KMS-11 (cell line): ENCODE data around the gene DBF4B.

Experiments
- H2AFZ ChIP-seq: fragments of 200-600 bp; sonication (generic); 2 replicates; pipeline ENCODE4 v1.6.1; 2016; ENCODE audit warnings: antibody characterized with exemption, mixed run types, low read depth
- H3K27ac ChIP-seq: fragments of 200-600 bp; sonication (generic); 2 replicates; pipeline ENCODE4 v1.6.1; 2016; ENCODE audit warnings: mild to moderate bottlenecking, mixed run types
- H3K27me3 ChIP-seq: fragments of 200-600 bp; sonication (generic); 2 replicates; pipeline ENCODE4 v1.6.1; 2017; ENCODE audit warnings: mild to moderate bottlenecking, low read depth, mixed run types, moderate library complexity; ENCODE audit not compliant: insufficient read depth
- H3K36me3 ChIP-seq: fragments of 200-600 bp; sonication (generic); 2 replicates; pipeline ENCODE4 v1.6.1; 2017; ENCODE audit warnings: mild to moderate bottlenecking, mixed run types; ENCODE audit not compliant: insufficient read depth
- H3K4me1 ChIP-seq: fragments of 200-600 bp; sonication (generic); 2 replicates; pipeline ENCODE4 v1.6.1; 2016; ENCODE audit warnings: mild to moderate bottlenecking, low read depth, mixed run types; ENCODE audit not compliant: poor library complexity, severe bottlenecking
- H3K4me2 ChIP-seq: fragments of 200-600 bp; sonication (generic); 2 replicates; pipeline ENCODE4 v1.7.0; 2016; ENCODE audit warnings: mild to moderate bottlenecking, mixed run types
- H3K4me3 ChIP-seq: fragments of 200-600 bp; sonication (generic); IDR thresholded peaks from 2 replicates; pipeline ENCODE4 v1.6.1; 2017; ENCODE audit warnings: low read depth, low read length, mixed read lengths; ENCODE audit not compliant: insufficient read depth
- H3K79me2 ChIP-seq: fragments of 200-600 bp; sonication (generic); 2 replicates; pipeline ENCODE4 v1.6.1; 2016; ENCODE audit warnings: low read depth, mixed run types; ENCODE audit not compliant: insufficient read depth
- H3K9ac ChIP-seq: fragments of 200-600 bp; sonication (generic); 2 replicates; pipeline ENCODE4 v1.6.1; 2016; ENCODE audit warnings: mild to moderate bottlenecking, mixed run types
- H4K20me1 ChIP-seq: fragments of 200-600 bp; sonication (generic); 2 replicates; pipeline ENCODE4 v1.6.1; 2016; ENCODE audit warnings: mild to moderate bottlenecking, mixed run types; ENCODE audit not compliant: insufficient read depth
- CTCF ChIP-seq: fragments of 200-600 bp; sonication (generic); conservative IDR thresholded peaks from 2 replicates; pipeline ENCODE4 v1.6.1; 2017; ENCODE audit warnings: low read depth, mild to moderate bottlenecking, antibody characterized with exemption, low read length, moderate library complexity, mixed read lengths

DBF4B gene

GRCh38 chr17:44760474-44761308 lies 52.2 kb downstream of the DBF4B start:
- Histone ChIP-seq H3K9ac (no peak overlapping the region), H3K27ac (no peak overlapping the region), H3K27me3 (peaks cover 21% of the 10 kb centered on the region; the same call in 1 of the 2 replicates), H2AFZ (no peak overlapping the region), H3K4me1 (no peaks in the 10 kb centered on the region), H4K20me1 (no peaks in the 10 kb centered on the region), H3K4me3 (no peak overlapping the region), H3K4me2 (no peak overlapping the region), H3K79me2 (no peaks in the 10 kb centered on the region), H3K36me3 (no peaks in the 10 kb centered on the region)
- TF ChIP-seq CTCF = no peak

DNA sequence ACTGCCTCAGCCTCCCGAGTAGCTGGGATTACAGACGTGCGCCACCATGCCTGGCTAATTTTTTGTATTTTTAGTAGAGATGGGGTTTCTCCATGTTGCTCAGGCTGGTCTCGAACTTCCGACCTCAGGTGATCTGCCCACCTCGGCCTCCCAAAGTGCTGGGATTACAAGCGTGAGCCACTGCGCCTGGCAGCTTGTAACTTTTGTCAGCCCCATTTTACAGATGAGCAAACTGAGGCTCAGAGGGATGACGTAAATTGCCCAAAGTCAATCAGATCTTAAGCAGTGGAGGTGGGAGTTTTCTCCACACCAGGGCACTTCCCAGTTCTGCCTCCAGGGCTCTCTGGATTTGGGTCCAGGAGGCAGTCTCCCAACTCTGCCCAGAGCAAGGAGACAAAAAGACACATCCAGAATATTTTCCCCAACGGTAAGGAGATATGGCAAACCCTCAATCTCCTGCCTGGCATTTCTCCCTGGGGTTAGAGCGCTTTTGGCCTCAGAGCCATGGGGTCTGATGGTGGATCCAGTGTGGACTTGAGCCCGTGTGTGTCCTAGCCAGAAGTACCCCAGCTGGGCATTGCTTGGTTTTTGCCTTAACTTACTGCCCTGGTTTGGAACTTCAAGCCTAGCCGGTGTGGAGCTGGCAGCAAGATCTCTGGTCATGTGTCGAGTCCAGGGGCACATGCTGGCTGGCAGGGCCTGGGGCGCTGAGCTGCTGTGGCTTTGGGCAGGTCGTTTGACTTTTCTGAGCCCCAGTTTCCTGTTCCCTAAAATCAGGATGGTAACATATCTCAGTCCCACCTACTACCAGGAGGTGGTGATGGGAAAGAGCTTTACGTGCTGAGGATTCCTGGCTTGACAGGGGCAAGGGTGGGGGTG lies 53.7 kb downstream of the DBF4B start:
- Histone ChIP-seq H3K4me2 (no peak overlapping the region), H3K27me3 (peaks cover 21% of the 10 kb centered on the region; the same call in 1 of the 2 replicates), H3K79me2 (no peaks in the 10 kb centered on the region), H4K20me1 (no peaks in the 10 kb centered on the region), H3K36me3 (no peaks in the 10 kb centered on the region), H3K9ac (no peak overlapping the region), H3K27ac (no peak overlapping the region), H2AFZ (no peak overlapping the region), H3K4me1 (peaks cover 9% of the 10 kb centered on the region), H3K4me3 (no peak overlapping the region)
- no peak for TF ChIP-seq CTCF

DNA sequence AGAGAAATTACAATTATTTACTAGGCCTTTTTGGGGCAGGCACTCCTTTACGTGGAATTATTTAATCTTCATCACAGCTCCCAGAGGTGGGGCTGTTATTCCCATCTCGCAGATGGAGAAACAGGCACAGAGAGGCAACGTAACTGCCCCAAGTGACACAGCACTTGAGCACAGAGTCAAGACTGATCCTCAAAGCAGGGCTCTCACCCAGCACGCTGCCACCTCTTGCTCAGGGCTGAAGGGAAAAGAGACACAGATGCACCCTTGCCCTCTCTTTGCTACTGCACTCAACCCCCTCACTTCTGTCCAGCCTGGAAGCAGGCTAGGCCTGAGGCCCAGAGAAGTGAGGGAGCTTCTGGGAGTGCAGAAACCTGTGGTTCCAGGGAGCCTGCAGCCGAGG lies 54.7 kb downstream of the DBF4B start:
- TF ChIP-seq CTCF = no peak
- H3K4me3 ChIP-seq = no peak overlapping the region
- no peak overlapping the region for H2AFZ ChIP-seq
- H3K4me2 ChIP-seq = no peak overlapping the region
- no peaks in the 10 kb centered on the region for H4K20me1 ChIP-seq
- peaks cover 12% of the 10 kb centered on the region; the same call in 1 of the 2 replicates for H3K27me3 ChIP-seq
- H3K27ac ChIP-seq = no peak overlapping the region
- no peak overlapping the region for H3K9ac ChIP-seq
- H3K4me1 ChIP-seq = peaks cover 19% of the 10 kb centered on the region
- H3K79me2 ChIP-seq = no peaks in the 10 kb centered on the region
- H3K36me3 ChIP-seq = no peaks in the 10 kb centered on the region

DNA sequence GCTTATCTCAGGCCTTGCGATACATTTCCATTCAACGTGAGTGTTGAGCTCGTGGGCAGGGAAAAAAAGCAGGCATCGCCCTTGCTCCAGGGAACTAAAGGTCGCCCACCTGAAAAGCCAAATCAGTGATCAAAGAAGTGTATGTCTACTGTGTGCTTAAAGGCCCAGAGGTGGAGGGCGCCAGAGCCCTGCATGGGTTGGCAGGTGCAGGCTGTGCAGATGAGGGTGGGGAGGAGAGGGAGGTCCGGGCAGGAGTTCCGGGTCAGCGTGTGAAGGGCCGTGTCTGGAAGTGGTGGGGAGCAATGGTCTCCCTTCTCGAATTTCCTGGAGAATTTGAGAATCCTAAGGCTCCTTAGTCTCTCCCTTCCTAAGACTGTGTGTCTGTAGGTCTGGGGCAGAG lies 57.5 kb downstream of the DBF4B start:
- no peak for TF ChIP-seq CTCF

More for the DNA sequence above, 57.5 kb downstream of the DBF4B start:
- Histone ChIP-seq H2AFZ (no peak overlapping the region), H3K27ac (no peak overlapping the region), H3K4me1 (peaks cover 44% of the 10 kb centered on the region), H3K4me3 (no peak overlapping the region), H3K79me2 (no peaks in the 10 kb centered on the region), H3K36me3 (no peaks in the 10 kb centered on the region), H3K9ac (no peak overlapping the region), H4K20me1 (no peaks in the 10 kb centered on the region), H3K4me2 (no peak overlapping the region), H3K27me3 (no peaks in the 10 kb centered on the region; the same call in 1 of the 2 replicates)
